ENCODE data around the gene RARA.
"Not testable (repeated sequence)": the region's sequence is repeated elsewhere in the genome, so short reads cannot be mapped to it uniquely, and the experiment has no call there.

Gene RARA

GRCh38 chr17:40382251-40382650, 73.3 kb downstream of the RARA start:
- Mint-ChIP-seq H3K27me3 (ENCODE audit: low read depth) (no peaks in the 10 kb centered on the region), H3K4me3 (no peak overlapping the region), H3K36me3 (ENCODE audit: low read depth) (no peaks in the 10 kb centered on the region), H3K27ac (no peak overlapping the region), H3K9me3 (no peaks in the 10 kb centered on the region), H3K4me1 (no peaks in the 10 kb centered on the region)
- TF ChIP-seq, protein P1, sequence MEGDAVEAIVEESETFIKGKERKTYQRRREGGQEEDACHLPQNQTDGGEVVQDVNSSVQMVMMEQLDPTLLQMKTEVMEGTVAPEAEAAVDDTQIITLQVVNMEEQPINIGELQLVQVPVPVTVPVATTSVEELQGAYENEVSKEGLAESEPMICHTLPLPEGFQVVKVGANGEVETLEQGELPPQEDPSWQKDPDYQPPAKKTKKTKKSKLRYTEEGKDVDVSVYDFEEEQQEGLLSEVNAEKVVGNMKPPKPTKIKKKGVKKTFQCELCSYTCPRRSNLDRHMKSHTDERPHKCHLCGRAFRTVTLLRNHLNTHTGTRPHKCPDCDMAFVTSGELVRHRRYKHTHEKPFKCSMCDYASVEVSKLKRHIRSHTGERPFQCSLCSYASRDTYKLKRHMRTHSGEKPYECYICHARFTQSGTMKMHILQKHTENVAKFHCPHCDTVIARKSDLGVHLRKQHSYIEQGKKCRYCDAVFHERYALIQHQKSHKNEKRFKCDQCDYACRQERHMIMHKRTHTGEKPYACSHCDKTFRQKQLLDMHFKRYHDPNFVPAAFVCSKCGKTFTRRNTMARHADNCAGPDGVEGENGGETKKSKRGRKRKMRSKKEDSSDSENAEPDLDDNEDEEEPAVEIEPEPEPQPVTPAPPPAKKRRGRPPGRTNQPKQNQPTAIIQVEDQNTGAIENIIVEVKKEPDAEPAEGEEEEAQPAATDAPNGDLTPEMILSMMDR (IDR thresholded peaks at IDR 0.05; ENCODE audit: unreplicated experiment in 3 of 3), result no peak

DNA sequence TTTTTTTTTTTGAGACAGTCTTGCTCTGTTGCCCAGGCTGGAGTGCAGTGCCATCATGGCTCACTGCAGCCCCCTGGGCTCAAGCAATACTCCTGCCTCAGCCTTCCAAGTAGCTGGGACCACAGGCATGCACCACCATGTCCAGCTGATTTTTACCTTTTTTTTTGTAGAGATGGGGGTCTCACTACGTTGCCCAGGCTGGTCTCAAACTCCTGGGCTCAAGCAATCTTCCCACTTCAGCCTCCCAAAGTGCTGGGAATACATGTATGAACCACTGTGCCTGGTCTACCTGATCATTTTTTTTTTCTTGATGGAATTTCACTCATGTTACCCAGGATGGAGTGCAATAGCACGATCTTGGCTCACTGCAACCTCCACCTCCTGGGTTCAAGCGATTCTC, 77.6 kb downstream of the RARA start:
- not testable (repeated sequence) for H3K4me1 Mint-ChIP-seq; H3K27ac Mint-ChIP-seq; H3K9me3 Mint-ChIP-seq; H3K27me3 Mint-ChIP-seq (ENCODE audit: low read depth); H3K4me3 Mint-ChIP-seq
- peaks cover 20% of the 10 kb centered on the region for H3K36me3 Mint-ChIP-seq (ENCODE audit: low read depth)

DNA sequence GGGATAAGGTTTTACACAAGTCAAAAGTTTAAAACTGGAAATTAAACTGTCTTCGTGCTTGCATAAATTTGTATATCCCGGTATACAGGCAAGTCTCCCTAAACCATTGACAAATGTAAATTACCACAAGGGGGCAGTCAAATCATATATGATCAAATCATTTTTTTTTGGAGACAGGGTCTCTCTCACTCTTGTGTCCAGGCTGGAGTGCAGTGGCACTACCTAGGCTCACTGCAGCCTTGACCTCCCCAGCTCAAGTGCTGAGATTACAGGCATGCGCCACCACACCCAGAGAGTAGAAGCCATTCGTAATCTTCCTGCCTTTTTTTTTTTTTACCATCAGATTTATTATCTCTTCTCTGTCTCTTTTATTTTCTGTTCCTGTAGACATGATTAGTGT, 90.2 kb downstream of the RARA start:
- Mint-ChIP-seq H3K4me3 (no peak overlapping the region), H3K27me3 (ENCODE audit: low read depth) (no peaks in the 10 kb centered on the region), H3K36me3 (ENCODE audit: low read depth) (peaks cover 51% of the 10 kb centered on the region), H3K27ac (peak overlapping the region; percentile 16 to 31 (median 19)), H3K4me1 (no peaks in the 10 kb centered on the region), H3K9me3 (no peaks in the 10 kb centered on the region)
- TF ChIP-seq, protein P1 (IDR thresholded peaks at IDR 0.05; ENCODE audit: unreplicated experiment in 3 of 3), result peak; percentile 54 to 64 (median 54)

- TF ChIP-seq, protein P1 (IDR thresholded peaks at IDR 0.05; ENCODE audit: unreplicated experiment in 3 of 3), result no peak
- Mint-ChIP-seq H3K27ac (no peak overlapping the region), H3K9me3 (no peaks in the 10 kb centered on the region), H3K36me3 (ENCODE audit: low read depth) (peaks cover 49% of the 10 kb centered on the region), H3K4me1 (no peaks in the 10 kb centered on the region), H3K4me3 (no peak overlapping the region), H3K27me3 (ENCODE audit: low read depth) (no peaks in the 10 kb centered on the region)
These were observed 93.7 kb downstream of the RARA start for GRCh38 chr17:40402668-40403067.

GRCh38 chr17:40404003-40404402, 95.0 kb downstream of the RARA start:
- H3K4me1 Mint-ChIP-seq, result no peaks in the 10 kb centered on the region
- H3K9me3 Mint-ChIP-seq, result no peaks in the 10 kb centered on the region
- TF ChIP-seq, protein P1 (IDR thresholded peaks at IDR 0.05; ENCODE audit: unreplicated experiment in 3 of 3), result no peak
- no peak overlapping the region for H3K4me3 Mint-ChIP-seq
- no peak overlapping the region for H3K27ac Mint-ChIP-seq
- H3K27me3 Mint-ChIP-seq (ENCODE audit: low read depth), result no peaks in the 10 kb centered on the region
- peaks cover 39% of the 10 kb centered on the region for H3K36me3 Mint-ChIP-seq (ENCODE audit: low read depth)
